Umbilical cord (tissue), 2 donors: ENCODE results near the gene EPB41L4A. TPM values are rescaled to one million over a fixed set of nuclear protein-coding genes. Genes with fewer than 3 reads are reported as not detected.

ENCODE experiments used
- DNase-seq: peaks from one replicate; pipeline ENCODE4 v3.0.0-alpha.2; 2015; ENCODE audit warnings: low spot score
- total RNA-seq: library from RNA; depleted of rRNA; stranded (reverse); fragments of >200 nt; gene quantifications from one replicate; pipeline ENCODE4 v1.2.3, GENCODE V29; 2014; ENCODE audit warnings: low replicate concordance; ENCODE audit not compliant: insufficient read depth

EPB41L4A gene
- total RNA-seq, 1 donor from 2014 or later, result 44.8 TPM

DNA sequence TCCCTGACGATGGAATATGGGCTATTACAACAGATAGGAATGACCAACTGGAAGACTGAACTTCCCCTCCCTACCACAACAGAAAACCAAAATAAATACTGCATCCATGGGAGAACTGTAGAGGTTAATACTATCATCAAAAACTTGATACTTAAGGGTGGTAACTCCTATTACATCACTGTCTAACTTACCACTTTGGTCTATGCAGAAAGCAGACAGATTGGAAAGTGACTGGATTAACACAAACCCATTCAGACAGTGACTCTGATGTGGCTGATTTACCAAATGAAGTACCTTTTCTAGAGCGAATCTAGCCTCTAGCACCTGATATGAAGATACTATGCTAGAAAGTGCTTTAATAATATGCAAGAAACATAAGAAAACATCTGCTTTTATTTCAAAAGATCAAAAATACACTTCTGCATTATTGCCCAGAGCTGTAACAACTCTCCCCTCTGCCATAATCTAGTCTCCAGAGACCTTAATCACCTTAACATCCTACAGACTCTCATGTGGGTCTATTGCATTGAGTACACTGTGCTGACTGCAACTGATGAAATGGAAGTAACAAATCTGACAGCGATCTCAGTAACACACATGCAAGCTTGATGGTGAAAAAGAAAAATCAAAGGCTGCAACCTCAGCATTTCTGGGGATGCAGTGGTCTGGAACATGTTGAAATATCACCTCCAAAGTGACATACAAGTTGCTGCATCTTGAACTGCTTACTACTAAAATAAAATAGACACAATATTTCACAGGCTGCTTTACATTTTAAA lies 62.7 kb downstream of the EPB41L4A start:
- no peak for DNase-seq

DNA sequence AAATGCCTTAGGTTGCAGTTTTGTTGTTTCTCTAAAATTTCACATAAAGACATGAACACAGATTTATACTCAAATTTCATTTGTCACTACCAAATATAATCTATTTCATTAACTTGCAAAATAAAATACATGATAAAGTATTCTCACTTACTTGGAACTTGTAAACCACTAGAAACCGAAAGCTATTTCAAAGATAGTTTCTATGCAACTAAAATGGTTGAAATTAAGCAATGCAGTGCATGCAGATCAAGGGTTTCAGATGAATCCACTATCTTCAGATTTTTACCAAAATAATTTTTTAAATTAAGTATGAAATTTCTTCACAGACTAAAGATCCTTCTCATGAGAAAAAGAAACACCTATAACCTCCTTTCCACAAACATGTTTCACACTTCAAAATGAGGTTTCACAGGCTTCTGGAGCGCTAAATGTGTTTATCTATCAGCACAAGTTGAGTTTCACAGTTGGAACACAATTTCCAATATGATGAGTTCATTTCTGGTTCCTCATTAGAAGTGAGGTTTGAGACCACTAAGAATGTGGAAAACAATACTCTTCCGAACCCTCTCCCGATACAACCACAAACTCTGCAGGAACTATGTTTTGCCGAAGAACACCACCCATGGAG lies 63.9 kb downstream of the EPB41L4A start:
- DNase-seq, result no peak

DNA sequence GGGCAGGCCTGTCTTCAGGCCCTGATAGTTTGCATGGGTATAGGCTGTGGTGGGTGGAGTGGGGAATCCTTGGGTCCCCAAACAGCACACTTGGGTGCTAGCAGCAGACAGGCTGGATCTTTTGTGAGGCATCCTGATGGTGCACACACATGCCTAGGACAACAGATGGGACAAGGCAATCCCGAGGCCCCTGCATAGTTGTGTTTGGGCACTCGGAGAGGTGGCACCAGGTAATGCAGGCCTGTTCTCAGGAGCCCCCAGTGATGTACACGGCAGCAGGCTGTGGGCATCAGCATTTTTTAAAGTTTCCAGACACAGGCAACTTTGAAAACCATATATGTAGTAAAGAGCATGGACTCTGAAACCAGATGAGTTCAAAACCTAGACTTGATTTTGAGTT lies 65.4 kb downstream of the EPB41L4A start:
- no peak for DNase-seq

DNA sequence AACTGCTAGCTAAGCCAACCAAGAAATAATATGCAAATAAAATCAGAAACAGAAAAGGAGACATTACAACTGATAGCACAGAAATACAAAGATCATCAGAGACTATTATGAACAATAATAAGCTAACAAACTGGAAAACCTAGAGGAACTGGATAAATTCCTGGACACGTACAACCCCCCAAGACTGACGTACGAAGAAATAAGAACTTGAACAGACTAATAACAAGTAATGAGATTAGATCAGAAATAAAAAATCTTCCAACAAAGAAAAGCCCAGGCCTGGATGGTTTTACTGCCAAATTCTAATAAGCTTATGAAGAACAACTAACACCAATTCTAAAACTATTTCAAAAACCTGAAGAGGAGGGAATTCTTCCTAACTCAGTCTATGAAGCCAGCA lies 67.9 kb downstream of the EPB41L4A start:
- no peak for DNase-seq

DNA sequence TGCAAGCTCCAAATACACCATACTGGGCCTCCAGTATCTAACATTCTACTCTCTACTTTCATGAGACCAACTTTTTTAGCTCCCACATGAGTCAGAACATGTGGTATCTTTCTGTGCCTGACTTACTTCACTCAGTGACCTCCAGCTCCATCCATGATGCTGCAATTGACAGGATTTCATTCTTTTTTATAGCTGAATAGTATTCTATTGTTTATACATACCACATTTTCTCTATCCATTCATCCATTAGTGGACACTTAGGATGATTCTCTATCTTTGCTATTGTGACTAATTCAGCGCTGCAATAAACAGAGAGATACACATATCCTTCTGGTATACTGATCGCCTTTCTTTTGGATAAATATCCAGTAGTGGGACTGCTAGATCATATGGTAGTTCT lies 68.5 kb downstream of the EPB41L4A start:
- DNase-seq, result no peak

DNA sequence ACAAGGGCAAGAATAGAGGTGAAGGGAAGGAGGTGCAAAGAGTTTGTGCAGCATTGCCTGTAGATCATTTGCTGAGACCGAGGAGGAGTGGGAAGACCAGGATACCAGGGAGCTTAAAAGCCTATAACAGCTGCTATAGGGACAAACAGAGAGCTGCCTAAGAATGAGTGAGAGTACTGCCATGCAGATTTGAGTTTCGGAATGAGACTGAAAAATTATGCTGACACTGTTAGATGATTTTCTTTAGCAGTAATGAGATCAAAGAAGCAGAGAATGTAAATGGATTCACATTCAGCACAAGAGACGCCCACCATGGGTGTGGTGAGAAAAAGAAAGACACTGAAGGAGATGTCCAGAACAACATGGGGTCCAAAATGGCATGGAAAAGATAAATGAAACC lies 69.7 kb downstream of the EPB41L4A start:
- no peak for DNase-seq

DNA sequence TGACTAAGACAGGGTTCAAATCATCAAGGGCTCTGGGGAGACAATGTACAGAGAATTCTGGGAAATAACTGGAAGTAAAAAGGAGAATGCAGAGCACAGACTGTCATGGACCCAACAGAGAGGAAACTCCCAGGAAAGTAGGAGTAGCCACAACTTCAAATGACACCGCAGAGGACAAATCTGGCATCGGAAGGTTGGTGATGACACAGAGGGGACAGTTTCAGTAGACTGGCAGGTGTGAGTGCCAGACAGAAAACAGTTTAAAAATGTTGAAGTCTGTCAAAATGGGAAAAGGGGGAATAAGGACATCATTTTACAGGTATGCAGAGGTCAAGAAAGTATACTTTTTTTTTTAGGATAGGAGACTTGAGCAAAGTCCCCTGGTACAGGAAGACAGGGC lies 70.2 kb downstream of the EPB41L4A start:
- no peak for DNase-seq

DNA sequence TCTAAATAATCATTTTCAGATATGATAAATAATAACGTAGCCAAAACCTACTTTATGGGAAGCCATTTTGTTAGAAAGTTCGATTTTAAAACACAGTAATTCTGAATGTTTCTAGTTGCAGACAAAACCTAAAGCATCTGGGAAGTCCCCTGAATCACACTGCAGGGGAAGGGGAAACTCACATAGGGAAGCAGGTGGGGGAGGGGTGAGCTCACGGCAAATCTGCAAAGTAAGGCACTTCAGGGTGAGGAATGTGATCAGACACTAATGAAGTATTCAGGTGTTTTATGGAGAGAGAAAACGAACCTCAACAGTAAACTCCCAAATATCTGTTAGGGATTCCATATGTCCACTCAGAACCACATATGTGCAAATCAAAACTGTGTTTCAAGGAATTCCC lies 70.7 kb downstream of the EPB41L4A start:
- DNase-seq, result no peak

DNA sequence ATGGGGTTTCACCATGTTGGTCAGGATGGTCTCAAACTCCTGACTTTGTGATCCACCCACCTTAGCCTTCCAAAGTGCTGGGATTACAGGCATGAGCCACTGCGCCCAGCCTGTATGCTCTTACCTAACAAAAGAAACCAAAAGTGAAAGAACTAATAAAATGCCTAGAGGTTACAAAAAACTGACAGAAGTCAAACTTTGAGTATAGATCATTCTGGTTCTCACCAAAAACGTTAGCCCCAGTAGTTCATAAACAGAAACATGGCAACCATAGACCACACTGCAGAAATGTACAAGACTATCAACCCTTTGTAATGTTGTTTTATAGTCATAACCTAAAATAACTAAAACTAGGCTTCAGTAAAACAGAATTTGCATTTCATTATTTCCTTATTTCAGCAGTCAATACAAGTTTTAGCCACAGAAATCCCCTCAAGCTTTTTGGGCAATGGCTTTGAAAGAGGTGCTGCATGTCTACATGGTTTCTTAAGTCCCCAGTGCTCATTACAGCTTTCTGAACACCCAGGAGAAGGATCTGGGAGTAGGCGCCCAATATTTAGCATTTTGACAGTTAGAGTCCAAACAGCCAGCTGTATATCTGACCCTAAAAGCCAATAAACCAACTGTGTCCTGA lies 72.5 kb downstream of the EPB41L4A start:
- no peak for DNase-seq

DNA sequence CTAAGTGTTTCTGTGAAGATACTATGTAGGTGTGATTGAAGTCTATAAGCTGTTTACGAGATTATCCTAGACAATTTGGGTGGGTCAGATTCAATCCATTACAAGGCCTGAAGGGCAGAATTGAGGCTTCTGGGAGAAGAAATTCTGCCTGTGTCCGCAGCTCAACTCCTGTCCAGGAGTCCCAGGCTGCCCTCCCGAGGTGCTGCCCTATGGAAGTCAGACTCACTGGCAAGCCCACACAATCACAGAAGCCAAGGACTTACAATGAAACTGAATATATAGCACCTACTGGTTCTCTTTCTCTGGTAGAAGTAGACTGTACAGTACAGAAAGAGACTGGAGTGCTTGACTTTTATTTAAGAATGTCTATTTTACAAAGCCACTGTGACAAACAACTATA lies 74.5 kb downstream of the EPB41L4A start:
- DNase-seq, result no peak

DNA sequence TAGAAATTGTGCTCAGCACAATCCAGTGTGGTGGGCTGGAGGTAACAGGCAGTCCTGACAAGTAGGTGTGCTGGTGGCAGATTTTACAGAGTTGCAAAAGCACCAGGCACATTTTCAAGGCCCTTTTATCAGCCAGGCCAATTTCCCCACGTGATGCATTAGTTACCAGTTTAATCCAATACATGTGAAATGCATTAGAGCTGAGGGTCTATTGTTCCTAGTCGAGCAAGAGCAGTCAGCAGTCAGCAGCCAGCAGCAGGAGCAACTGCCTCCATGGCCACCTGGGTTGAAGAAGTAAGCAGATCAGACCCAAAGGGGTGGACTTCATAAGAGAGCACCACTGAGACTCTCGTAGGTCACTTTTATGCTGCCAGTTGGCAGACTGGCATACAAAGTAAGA lies 76.7 kb downstream of the EPB41L4A start:
- no peak for DNase-seq

DNA sequence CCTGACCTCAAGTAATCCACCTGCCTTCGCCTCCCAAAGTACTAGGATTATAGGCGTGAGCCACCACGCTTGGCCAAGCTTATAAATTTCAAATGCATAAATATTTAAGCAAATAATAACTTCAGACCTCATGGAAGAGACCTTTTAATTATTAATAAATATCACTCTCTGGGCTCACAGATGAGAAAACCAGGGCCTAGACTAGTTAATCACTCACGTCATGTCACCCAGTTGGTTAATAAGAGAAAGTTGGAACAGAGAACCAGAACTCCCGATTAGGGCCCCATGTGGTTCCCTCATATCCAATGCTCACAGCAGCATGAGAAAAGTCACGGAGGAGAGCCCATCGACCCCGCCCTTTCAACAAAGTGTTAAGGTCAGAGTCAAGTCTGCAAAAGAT lies 79.3 kb downstream of the EPB41L4A start:
- DNase-seq, result no peak

DNA sequence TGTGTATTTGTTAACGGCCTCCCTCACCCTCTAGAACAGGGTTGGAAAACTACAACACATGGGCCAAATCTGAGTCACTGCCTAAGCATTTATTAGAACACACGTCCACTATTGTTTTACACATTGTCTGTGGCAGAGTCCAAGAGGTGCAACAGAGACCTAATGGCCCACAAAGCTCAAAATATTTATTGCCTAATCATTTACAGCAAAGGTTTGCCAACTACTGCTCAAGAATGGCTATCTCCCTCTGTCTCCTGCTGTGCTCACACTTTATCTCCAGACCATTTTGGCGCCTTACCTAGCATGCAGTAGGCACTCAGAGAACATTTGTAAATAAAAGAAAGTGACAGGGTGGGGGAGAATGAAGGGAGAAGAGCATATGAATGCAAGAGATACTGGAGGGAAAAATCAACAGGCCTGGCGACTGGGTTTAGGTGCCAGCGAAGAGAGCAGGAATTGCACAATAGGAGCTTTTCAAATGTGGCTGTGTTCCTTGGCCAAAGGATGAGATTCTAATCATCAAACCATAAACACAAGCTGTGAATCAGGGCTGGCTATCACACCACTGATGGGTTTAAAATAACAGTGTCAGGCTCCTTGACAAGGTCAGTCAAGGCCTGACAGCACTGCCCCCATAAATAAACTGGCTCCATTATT lies 80.3 kb downstream of the EPB41L4A start:
- DNase-seq, result no peak

DNA sequence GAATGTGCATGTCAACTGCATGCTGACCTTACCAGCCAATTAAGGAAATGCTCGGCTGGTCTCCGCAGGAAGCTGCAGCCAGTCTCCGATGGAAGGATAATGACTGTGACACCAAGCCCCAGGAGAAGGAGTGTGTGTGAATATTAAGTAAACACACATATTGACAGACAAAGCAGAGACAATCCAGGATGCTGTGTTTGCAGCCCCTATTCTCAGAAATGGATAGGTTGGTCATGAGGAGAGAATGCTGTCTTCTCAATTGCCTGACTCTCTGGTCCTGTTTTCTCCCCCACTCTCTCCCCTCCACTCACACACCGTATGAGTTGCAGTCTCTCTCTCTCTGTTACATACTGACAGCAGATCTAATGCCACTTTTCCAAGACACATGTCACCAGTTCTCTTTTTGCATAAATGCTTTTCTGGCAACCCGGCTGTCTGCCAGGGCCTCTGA lies 85.7 kb downstream of the EPB41L4A start:
- DNase-seq, result no peak

DNA sequence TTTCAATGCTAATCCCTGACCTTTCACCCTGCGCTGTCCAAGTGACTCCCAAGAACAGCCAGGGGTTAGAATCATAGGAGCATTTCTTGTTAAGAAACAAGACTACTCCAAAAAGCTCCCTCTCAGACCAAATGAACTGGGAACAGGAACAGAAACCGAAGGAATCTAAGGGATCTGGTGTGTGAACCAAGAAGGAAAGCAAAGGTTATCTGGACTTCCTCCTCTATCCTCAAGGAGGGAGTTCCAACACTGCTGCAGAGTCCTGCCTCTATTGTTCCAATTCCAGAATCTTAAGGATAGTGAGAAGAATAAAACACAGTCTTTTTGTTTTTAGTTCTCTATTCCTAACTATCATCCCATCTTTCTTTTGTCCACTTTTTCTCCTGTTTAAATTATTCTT lies 87.2 kb downstream of the EPB41L4A start:
- no peak for DNase-seq

DNA sequence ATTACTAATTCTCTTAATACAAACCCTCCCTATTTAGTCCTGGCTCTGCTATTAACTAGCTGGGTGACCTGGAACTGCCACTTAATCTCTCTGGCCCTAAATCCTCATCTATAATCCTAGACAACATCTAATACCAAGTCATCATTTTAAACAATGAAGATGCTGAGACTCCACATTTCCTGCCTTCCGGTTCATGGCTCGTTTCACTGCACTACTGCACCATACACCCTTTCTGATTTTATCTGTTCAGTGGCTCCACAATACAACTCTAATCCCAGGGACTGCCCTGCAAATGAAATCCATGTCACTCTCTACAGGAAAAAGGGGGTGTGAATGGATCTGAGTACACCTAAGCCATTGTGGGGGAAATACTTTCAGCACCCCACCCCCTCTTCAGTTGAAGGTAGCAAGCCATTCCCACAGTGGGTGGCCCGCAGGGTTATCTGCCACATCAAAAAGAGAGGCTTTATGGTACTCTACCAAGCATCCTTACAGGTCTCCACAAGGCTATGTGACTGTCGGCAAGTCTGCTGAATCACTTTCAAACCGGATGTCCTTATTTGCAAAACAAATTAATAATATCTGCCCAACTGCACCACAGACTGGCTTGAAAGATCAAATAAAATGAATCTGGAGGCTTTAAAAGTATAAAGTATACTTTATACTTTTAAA lies 89.5 kb downstream of the EPB41L4A start:
- no peak for DNase-seq

DNA sequence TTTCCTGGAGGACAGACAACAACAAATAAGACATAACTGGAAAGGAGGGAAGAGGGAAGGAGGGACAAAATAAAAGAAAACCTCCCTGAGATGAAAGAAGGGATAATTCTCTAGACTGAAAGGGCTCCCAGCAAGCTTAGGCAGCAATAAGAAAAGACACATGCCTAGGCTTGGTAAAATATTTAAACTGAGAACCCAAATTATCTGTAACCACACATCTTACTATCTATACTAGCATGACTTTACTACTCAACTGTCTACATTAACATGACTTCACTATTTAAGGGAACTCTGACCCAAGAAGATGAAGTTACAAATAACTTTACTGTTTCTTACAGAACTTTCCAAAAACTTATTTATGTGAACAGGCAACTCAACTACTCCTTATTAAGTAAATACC lies 95.9 kb downstream of the EPB41L4A start:
- no peak for DNase-seq

DNA sequence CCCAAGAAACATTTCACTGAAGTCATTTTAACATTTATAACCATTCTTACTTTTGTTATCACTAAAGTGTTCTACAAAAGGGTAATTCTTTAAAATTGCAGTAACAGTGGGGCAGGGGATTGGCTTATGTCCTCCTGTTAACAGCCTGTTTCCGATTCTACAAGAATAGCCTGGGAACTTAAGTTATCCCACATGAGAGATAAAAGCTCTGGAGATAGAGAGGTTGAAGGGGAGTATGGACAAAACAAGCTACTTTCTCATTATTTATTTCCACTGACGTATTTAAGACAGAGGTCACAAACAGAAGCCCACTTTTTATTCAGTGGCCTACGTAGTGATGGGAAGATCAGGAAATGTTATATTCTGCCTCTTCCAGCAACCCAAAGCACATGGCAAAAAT lies 98.7 kb downstream of the EPB41L4A start:
- no peak for DNase-seq

DNA sequence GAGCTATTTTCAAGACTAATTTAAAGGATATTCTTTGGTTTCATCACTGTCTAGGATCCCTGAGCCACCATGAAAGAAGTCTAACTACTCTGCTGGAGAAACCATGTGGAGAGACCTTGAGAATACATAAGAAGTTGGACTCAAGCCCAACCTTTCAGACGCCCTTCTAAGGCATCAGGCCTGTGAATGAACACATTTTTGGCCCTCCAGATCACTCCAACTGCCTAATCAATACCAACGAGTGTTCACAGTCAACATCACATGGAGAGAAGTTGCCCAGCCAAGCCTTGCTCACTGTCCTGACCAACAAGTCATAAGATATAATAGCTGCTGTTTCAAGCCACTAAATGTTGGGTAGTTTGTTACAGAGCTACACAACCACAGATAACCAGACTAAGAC lies 100.7 kb downstream of the EPB41L4A start:
- DNase-seq, result no peak

DNA sequence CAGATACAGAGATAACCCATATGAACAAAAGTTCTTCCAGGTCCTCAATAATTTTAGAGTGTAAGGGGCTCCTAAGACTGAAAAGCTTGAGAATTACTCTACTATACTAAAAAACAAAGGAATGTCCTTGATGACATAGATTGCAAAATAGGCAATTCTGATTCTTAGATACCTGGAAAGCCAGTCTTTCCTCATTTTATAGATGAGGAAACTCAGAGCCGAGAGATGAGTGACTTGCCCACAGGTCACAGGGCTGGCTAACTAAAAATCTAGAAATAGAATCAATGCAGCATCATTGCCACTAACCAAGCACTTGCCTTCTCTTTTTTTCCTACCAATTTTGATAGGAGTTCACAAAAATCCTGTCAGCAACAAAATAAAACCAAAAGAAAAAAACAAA lies 101.2 kb downstream of the EPB41L4A start:
- DNase-seq, result no peak

DNA sequence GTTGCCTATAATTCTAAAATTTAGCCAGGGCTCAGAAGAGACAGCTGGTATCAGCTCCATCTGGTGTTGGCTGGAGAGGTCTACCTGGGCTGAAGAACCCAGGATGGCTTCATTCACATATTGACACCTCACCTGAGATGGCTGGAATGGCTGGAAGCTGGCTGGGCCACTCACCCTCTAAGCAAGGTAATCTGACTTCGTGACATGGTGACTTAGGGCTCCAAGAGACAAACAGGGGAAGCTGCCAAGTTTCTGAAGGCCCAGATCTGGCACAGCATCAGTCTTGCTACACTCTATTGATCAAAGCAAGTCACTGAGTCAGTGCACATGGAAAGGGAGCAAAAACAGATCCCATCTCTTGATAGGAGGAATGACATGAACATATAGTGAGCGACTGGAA lies 102.3 kb downstream of the EPB41L4A start:
- DNase-seq, result no peak

DNA sequence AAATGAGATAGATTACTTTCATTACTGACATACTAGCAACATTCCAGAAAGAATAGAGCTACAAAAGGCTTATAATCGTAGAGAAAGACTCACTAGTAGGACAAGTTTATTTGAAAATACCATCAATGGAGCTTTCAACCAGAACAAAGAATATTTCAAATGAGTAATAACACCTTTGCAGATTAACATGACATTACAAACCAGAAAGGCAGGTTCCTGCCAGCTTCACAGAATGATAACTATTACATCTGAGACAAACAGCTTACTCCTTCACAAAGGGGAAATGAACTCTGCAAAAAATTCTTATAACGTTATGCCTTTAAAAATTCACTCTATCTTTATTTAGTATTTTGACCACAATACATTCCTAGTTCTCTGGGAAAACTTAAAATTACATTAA lies 103.1 kb downstream of the EPB41L4A start:
- peak; percentile 51 for DNase-seq
